Ovary (tissue), 3 donors: Measurements from ENCODE around the gene AQP9.

Source experiments
- EP300 ChIP-seq: sonication (generic); formaldehyde crosslinking; IDR thresholded peaks from one replicate; pipeline ENCODE4 v1.6.1; 2017; ENCODE audit warnings: antibody characterized with exemption
- POLR2A ChIP-seq: fragments of 450-650 bp; IDR thresholded peaks from one replicate; pipeline ENCODE4 v1.6.1; 2017; ENCODE audit warnings: antibody characterized with exemption, mild to moderate bottlenecking, moderate library complexity
- TF ChIP-seq, protein P1 (sequence below), 3 donors: fragments of 450-650 bp in 2 of 3; fragments of 200-600 bp in 1 of 3; IDR thresholded peaks; one replicate each; pipeline versions ENCODE4 v1.5.1 to v1.8.0; 2016 to 2022; ENCODE audit warnings: antibody characterized with exemption in 3 of 3, mild to moderate bottlenecking in 1 of 3
- donor health status: DM: no; HTN: no; CAD: no.

DNA sequence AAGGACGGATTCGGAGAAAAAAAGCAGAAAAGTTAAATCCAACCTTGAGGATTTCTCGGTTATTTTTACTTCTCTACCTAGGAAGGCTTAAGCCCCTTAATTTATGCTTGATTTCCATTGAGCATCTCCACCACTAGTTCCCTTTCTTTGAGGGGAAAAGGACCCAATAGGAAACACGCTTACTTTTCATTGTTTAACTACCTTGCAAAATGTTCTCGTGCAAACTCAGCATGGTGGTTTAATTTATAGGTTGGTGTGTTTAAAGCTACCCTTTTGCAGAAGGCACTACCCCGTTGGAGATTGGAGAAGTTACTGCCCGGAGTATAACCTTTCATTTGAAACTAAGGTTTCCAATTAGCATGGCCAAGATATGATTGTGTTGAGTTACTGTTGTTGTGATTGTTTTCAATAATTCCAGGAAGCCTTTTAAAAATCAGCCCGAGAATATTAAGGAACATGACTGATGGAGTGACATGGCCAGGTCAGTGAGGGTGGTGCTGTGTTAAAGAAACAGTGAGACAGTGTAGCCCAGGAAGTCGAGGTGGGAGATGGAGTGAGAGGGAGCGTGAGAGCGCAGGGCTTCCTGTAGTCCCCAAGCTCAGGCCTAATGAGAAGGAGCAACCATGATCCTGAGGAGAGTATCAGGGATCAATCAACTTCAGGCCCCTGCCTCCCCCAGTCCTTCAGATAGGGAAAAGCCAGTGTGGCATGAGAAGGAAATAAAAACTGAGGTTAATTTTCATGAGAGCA, 76.6 kb downstream of the AQP9 start:
- TF ChIP-seq, protein P1, sequence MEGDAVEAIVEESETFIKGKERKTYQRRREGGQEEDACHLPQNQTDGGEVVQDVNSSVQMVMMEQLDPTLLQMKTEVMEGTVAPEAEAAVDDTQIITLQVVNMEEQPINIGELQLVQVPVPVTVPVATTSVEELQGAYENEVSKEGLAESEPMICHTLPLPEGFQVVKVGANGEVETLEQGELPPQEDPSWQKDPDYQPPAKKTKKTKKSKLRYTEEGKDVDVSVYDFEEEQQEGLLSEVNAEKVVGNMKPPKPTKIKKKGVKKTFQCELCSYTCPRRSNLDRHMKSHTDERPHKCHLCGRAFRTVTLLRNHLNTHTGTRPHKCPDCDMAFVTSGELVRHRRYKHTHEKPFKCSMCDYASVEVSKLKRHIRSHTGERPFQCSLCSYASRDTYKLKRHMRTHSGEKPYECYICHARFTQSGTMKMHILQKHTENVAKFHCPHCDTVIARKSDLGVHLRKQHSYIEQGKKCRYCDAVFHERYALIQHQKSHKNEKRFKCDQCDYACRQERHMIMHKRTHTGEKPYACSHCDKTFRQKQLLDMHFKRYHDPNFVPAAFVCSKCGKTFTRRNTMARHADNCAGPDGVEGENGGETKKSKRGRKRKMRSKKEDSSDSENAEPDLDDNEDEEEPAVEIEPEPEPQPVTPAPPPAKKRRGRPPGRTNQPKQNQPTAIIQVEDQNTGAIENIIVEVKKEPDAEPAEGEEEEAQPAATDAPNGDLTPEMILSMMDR (IDR thresholded peaks at IDR 0.05) = no peak
- TF ChIP-seq POLR2A = no peak
- TF ChIP-seq EP300 = no peak
